ENCODE results near the gene SP2. TPM values are rescaled to one million over a fixed set of nuclear protein-coding genes. Genes with fewer than 3 reads are reported as not detected.

SP2 gene
- total and polyA plus RNA-seq, 2 of the 13 experiments (the other 11 are each of a cell fraction or from before 2014, with no cell fraction given) = 1.4 to 4.8 TPM

- 0 out of 2 replicates have a peak, but pooled peaks have one; percentile 25 for TF ChIP-seq FOXP4 (CRISPR knock-in tag; IDR thresholded peaks at IDR 0.05)
- no peak for TF ChIP-seq ARID3A (IDR thresholded peaks at IDR 0.05; ENCODE audit: low read depth, low read length)
- TF ChIP-seq ZNF556 (CRISPR knock-in tag; IDR thresholded peaks at IDR 0.05; ENCODE audit: borderline replicate concordance) = no peak
- no peak for TF ChIP-seq RORA (CRISPR knock-in tag; IDR thresholded peaks at IDR 0.05)
- no peak for TF ChIP-seq FOXO4 (CRISPR knock-in tag; conservative IDR thresholded peaks at IDR 0.05)
- no peak for TF ChIP-seq RARG (CRISPR knock-in tag; IDR thresholded peaks at IDR 0.05; ENCODE audit: low read depth)
- TF ChIP-seq ZNF570 (CRISPR knock-in tag; IDR thresholded peaks at IDR 0.05; ENCODE audit: borderline replicate concordance) = no peak
- no peak for TF ChIP-seq MLXIP (CRISPR knock-in tag; IDR thresholded peaks at IDR 0.05; ENCODE audit: borderline replicate concordance)
- TF ChIP-seq NFE2L2 (IDR thresholded peaks at IDR 0.05; ENCODE audit: low read length) = no peak
- TF ChIP-seq ZNF343 (CRISPR knock-in tag; IDR thresholded peaks at IDR 0.05) = no peak
- TF ChIP-seq NFATC3 (CRISPR knock-in tag; IDR thresholded peaks at IDR 0.05) = no peak
- TF ChIP-seq ZBTB8A (CRISPR knock-in tag; IDR thresholded peaks at IDR 0.05; ENCODE audit: borderline replicate concordance, low read depth) = no peak
- TF ChIP-seq CEBPZ (IDR thresholded peaks at IDR 0.05; ENCODE audit: low read length) = no peak
- TF ChIP-seq THAP11 (CRISPR knock-in tag; IDR thresholded peaks at IDR 0.05) = peak; percentile 24; the same call in 1 of the 2 replicates
- no peak for TF ChIP-seq HOXA5 (CRISPR knock-in tag; IDR thresholded peaks at IDR 0.05)
Observed at GRCh38 chr17:47966079-47966519, 70.1 kb downstream of the SP2 start (continued).

Data from HepG2 (cell line).